GM12801 (cell line): ENCODE measurements around the gene KAZN.

Experiments used
- TF ChIP-seq, protein P1 (sequence below): IDR thresholded peaks from one replicate; pipeline ENCODE4 v1.5.1; 2011; ENCODE audit warnings: control low read depth; ENCODE audit not compliant: insufficient read length; ENCODE audit errors: extremely low read depth

Gene KAZN

DNA sequence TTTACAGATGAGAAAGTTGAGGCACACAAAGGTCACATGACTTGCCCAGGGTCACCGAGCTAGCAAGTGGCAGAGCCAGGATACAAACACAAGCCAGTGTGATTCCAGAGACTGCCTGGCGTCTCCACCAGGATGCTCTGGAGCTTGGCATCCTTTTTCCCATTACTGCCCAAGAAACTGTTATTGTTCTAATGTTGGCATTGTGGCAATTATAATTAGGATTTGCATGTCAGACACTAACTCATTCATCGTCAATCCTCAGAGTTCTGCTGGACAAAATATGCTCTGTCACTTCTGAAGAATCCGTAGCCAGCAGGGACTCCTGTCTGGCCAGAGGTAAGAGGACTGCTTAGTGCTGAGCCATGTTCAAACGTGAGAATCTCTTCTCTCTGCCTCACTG lies 8.8 kb downstream of the KAZN start:
- TF ChIP-seq, protein P1, sequence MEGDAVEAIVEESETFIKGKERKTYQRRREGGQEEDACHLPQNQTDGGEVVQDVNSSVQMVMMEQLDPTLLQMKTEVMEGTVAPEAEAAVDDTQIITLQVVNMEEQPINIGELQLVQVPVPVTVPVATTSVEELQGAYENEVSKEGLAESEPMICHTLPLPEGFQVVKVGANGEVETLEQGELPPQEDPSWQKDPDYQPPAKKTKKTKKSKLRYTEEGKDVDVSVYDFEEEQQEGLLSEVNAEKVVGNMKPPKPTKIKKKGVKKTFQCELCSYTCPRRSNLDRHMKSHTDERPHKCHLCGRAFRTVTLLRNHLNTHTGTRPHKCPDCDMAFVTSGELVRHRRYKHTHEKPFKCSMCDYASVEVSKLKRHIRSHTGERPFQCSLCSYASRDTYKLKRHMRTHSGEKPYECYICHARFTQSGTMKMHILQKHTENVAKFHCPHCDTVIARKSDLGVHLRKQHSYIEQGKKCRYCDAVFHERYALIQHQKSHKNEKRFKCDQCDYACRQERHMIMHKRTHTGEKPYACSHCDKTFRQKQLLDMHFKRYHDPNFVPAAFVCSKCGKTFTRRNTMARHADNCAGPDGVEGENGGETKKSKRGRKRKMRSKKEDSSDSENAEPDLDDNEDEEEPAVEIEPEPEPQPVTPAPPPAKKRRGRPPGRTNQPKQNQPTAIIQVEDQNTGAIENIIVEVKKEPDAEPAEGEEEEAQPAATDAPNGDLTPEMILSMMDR, result no peak

DNA sequence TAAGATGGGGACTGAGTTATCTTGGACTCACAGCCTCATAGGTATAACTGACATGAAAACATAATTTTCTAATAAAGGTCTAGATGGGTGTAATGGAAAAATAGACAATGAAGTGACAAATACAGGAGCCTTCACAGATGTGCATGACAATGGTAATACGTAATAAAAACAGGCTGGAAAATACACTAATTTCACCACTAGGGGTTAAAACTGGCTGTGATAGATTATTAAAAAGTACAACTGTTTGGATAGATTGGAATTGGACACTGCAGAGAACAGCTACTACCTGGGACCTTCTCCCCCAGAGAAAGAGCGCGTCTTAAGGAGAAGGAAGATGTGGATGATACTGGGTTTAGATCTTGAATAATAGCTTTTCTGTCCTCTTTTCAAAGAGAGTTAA lies 9.8 kb downstream of the KAZN start:
- TF ChIP-seq, protein P1, result no peak

DNA sequence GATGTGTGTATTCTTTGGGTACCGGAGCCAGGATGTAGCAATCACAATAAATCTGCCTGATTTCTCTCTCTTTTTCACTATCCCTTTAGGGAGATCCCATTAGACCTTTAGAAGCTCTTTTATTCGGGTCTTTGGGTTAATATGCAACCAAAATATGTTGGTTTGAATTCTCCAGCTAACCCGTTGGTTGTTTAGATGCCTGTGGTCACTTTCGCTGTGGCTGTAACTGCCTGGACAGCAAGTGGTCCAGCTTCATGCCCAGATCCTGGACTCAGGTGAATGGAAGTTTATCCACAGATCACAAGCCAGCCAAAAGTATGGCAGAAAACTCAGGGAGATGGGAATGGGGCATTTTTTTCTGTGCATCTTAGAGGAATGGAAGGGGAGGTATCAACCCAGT lies 12.3 kb downstream of the KAZN start:
- TF ChIP-seq, protein P1, result no peak

DNA sequence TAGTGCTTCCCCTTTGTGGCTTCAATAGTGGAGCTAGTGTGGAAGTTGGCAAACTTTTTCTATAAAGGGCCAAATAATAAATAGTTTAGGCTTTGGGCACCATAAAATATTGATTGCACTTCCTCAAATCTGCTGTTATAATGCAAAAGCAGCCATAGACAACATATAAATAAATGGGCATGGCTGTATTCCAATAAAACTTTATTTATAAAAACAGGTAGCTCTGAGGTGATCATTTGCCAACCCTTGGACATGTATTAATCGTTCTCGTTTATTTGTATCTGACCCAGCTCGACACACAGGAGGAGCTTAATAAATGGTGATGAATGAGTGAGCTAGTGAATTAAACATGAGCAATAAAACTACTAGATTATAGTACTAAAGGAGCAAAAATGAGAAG lies 13.3 kb downstream of the KAZN start:
- TF ChIP-seq, protein P1, result no peak

DNA sequence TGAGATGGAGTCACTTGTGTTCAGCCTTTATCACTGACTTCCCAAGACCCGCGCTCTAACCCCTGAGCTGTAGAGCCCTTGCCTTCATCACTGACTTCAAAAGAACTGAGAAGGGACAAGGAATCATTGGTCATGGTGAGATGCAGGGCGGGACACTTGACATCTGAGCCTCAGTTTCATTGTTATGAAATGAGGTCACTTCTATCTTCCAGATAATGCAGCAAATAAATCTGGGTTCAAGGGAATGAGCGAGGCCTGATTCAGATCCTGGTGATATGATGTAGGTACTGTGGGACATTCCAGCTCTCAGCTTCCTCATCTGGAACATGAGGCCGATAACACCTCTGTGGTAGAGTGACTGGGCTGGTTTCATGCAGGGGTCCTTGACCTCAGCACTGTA lies 13.8 kb downstream of the KAZN start:
- TF ChIP-seq, protein P1, result no peak

DNA sequence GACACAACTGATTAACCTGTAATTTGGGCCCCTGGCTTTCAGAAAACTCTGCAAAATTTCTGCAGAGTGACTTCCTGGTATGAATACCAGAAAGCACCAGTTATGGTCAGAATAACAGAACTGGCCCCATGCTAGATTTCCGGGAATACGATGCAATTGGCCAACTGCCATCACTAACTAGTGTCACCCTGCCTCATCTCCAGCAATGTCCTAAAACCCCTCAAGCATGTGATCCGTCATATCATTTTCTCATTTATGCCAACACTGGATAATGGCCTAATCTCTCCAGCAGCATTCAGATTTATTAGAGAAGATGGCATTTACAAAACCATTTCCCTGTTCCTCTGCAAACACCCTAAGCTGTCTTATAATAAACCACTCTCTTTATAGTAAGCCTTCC lies 15.4 kb downstream of the KAZN start:
- TF ChIP-seq, protein P1, result no peak

DNA sequence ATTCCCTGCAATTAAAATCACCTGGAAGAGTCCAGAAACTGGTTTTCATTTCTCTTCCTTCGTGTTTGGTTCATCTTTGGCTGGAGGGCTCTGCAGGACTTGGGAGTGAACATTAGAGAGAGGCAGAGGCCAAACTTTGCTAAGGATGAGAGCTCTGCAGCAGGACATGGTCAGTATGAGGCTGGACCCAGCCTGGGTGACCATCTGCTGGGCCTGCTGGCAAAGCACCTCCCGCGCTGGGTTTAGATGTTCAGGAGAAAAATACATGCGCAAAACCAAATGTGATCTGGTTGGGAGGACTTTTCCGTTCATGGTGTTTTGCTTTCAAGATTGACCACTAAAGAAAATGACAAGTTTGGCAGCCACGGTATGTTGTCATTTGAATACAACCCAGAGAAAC lies 15.9 kb downstream of the KAZN start:
- TF ChIP-seq, protein P1, result no peak

DNA sequence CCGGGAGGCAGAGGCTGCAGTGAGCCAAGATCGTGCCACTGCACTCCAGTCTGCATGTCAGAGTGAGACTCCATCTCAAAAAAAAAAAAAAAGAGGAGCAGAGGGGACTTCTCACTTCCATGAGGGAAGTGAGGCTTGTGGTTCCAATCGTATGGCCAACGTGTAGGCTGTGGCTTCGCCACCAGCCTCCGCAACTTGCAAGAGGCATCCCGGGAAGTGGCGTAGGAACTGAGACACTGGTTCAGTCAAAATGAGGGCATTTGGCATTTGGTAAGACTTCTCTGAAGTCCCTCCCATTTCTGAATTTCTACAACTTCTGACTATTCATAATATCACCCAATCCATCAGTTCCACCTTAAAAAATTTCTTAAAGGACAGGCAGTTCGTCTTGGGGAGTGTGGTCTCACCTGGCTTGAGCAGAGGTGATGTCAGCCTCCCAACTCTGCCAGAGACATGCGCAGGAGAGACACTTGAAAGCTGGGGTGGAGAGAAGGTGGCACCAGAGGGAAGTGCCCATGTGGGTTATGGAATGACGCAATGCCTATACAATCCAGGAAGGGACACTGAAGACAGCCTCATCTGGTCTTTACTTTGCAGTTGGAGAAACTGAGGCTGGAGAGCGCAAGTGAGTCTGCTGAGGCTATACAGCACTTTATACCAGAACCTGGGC lies 17.2 kb downstream of the KAZN start:
- TF ChIP-seq, protein P1, result no peak
